22Rv1 (cell line): Measurements from ENCODE around the gene TRPV2.

ENCODE experiments used
- H3K27ac ChIP-seq: fragments of 450-650 bp; 2 replicates; pipeline ENCODE4 v1.5.1; 2017
- CTCF ChIP-seq: fragments of 450-650 bp; IDR thresholded peaks from 2 replicates; pipeline ENCODE4 v1.5.1; 2017; ENCODE audit warnings: mild to moderate bottlenecking
- ZFX ChIP-seq: fragments of 450-650 bp; IDR thresholded peaks from 2 replicates; pipeline ENCODE4 v1.6.1; 2017; ENCODE audit warnings: antibody characterized with exemption, borderline replicate concordance

Gene TRPV2

DNA sequence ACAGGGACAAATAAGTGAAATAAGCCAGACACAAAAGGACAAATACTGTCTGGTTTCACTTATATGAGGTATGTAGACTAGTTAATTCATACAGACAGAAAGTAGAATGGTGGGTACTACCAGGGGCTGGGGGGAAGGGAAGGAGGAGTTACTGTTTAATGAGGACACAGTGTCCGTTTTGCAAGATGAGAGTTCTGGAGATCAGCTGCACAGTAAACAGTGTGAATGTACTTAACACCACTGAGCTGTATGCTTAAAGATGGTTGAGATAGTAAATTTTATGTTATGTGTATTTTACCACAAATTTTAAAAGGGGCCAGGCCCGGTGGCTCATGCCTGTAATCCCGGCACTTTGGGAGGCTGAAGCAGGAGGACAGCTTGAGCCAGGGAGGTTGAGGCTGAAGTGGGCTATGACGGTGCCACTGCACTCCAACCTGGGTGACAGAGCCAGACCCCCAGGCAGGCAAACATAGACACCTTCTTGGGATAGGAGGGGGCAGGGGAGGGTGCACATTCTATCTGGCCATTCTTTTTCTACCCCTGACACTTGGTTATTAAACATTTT, 53.1 kb downstream of the TRPV2 start:
- H3K27ac ChIP-seq: 0 out of 2 replicates have a peak overlapping the region, but pooled peaks have one; percentile 26
- no peak for TF ChIP-seq ZFX

DNA sequence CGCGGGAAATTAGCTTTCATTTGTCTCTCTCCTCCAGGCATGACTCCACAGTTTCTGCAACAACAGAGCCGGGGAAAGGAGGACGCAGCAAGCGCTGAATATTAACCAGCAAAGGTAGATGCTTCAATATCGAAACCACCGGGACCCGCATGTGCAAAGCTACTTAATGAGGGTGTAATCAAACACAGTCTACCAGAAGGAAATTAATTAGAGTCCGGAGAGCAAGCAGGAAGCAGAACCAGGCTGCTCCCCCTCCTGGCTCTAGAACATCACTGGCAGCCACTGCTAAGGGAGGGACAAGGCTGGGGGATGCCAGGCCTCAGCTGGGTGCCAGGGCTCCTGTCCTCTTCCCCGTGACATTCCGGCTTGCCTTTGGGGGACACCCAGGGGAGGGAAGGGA, 54.9 kb downstream of the TRPV2 start:
- no peak overlapping the region for H3K27ac ChIP-seq

DNA sequence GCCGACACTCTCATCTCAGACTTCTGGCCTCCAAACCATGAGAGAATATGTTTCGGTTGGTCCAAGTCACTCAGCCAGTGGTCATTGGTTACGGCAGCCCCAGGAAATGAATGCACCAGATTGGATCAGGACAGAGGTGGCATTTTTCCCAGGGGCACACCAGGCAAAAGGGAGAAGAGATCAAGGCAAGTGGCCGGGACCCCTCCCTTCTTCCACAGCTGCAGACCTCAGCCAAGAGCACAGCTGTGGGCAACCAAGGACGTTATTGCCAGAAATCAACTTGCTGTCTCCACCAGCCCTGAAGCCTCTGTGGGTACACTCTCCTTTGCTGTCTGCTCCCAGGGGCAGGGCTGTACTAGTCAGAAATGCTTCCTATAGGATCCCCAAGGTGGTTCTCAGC, 55.9 kb downstream of the TRPV2 start:
- no peak for TF ChIP-seq CTCF
- TF ChIP-seq ZFX: no peak
- no peak overlapping the region for H3K27ac ChIP-seq

More for the DNA sequence above, 54.9 kb downstream of the TRPV2 start:
- TF ChIP-seq CTCF: no peak
- no peak for TF ChIP-seq ZFX

GRCh38 chr17:16472539-16472938, 57.2 kb downstream of the TRPV2 start:
- no peak overlapping the region for H3K27ac ChIP-seq
- no peak for TF ChIP-seq CTCF
- TF ChIP-seq ZFX: no peak

GRCh38 chr17:16473044-16474011, 58.0 kb downstream of the TRPV2 start:
- no peak for TF ChIP-seq ZFX
- no peak for TF ChIP-seq CTCF

GRCh38 chr17:16474012-16474725, 58.8 kb downstream of the TRPV2 start:
- H3K27ac ChIP-seq: no peak overlapping the region
- no peak for TF ChIP-seq CTCF
- TF ChIP-seq ZFX: no peak

More at GRCh38 chr17:16473044-16474011, 58.0 kb downstream of the TRPV2 start:
- no peak overlapping the region for H3K27ac ChIP-seq

GRCh38 chr17:16475179-16475704, 59.9 kb downstream of the TRPV2 start:
- TF ChIP-seq ZFX (no peak), CTCF (no peak)
- no peak overlapping the region for H3K27ac ChIP-seq
